Chondrocyte (in vitro differentiated cells): ENCODE results near the gene ADH7. TPM values are rescaled to one million over a fixed set of nuclear protein-coding genes. Genes with fewer than 3 reads are reported as not detected.

ENCODE experiments used
- DNase-seq: peaks from one replicate; pipeline ENCODE4 v3.0.0; 2021; ENCODE audit warnings: mixed read lengths, low spot score
- H3K27ac Mint-ChIP-seq: one replicate; pipeline ENCODE4 v1.8.0; 2021; ENCODE audit warnings: mild to moderate bottlenecking, moderate library complexity, mixed read lengths; ENCODE audit not compliant: unreplicated experiment
- H3K27me3 Mint-ChIP-seq: 2 replicates; pipeline ENCODE4 v1.8.0; 2021; ENCODE audit warnings: low read depth, mixed read lengths
- H3K36me3 Mint-ChIP-seq: 2 replicates; pipeline ENCODE4 v1.8.0; 2021; ENCODE audit warnings: low read depth, mixed read lengths
- H3K4me1 Mint-ChIP-seq: 2 replicates; pipeline ENCODE4 v1.8.0; 2021; ENCODE audit warnings: low read depth, mild to moderate bottlenecking, mixed read lengths
- H3K4me3 Mint-ChIP-seq: one replicate; pipeline ENCODE4 v1.8.0; 2021; ENCODE audit warnings: mild to moderate bottlenecking, moderate library complexity, mixed read lengths; ENCODE audit not compliant: unreplicated experiment
- H3K9me3 Mint-ChIP-seq: 2 replicates; pipeline ENCODE4 v1.8.0; 2021; ENCODE audit warnings: low read depth, mixed read lengths
- CTCF ChIP-seq: fragments of 200-600 bp; sonication (generic); IDR thresholded peaks from 2 replicates; pipeline ENCODE4 v1.5.0; 2021; ENCODE audit warnings: antibody characterized with exemption, mild to moderate bottlenecking, moderate library complexity
- total RNA-seq: library from RNA; stranded (reverse); gene quantifications from 3 replicates; pipeline ENCODE4 v1.2.1, GENCODE V29; 2021

The ADH7 gene
- total RNA-seq, 1 donor from 2014 or later, result not detected

- Mint-ChIP-seq H3K27me3 (no peaks in the 10 kb centered on the region), H3K4me1 (peaks cover 5% of the 10 kb centered on the region), H3K27ac (no peak overlapping the region), H3K36me3 (peaks cover 3% of the 10 kb centered on the region), H3K4me3 (no peak overlapping the region), H3K9me3 (peaks cover 17% of the 10 kb centered on the region)
- DNase-seq, result no peak
- no peak for TF ChIP-seq CTCF
Observed at GRCh38 chr4:99366491-99366890, 68.7 kb downstream of the ADH7 start.

- Mint-ChIP-seq H3K27me3 (no peaks in the 10 kb centered on the region), H3K36me3 (peaks cover 3% of the 10 kb centered on the region), H3K4me1 (peaks cover 8% of the 10 kb centered on the region), H3K9me3 (peaks cover 20% of the 10 kb centered on the region), H3K27ac (no peak overlapping the region), H3K4me3 (no peak overlapping the region)
- no peak for DNase-seq
- TF ChIP-seq CTCF, result no peak
Observed at GRCh38 chr4:99362768-99363167, 72.4 kb downstream of the ADH7 start.

Other genes with a start within 250 kb of the ADH7 start
- gene ADH6, start 216.1 kb downstream of the ADH7 start, total RNA-seq, result 0.19 TPM in 1 of 3 replicates, not detected in the others
- gene ADH1A, start 144.4 kb downstream of the ADH7 start, total RNA-seq, result not detected in 3 replicates
- 0.31 to 1.2 TPM (median 0.69 TPM) in 3 replicates for gene ADH1B, start 113.9 kb downstream of the ADH7 start, total RNA-seq
- not detected in 3 replicates for gene ADH1C, start 82.6 kb downstream of the ADH7 start, total RNA-seq
- not detected in 3 replicates for gene C4orf17, start 75.7 kb upstream of the ADH7 start, total RNA-seq
- gene TRMT10A, start 128.7 kb upstream of the ADH7 start, total RNA-seq, result 3.6 to 4.7 TPM (median 4.2 TPM) in 3 replicates
- gene MTTP, start 139.5 kb upstream of the ADH7 start, total RNA-seq, result not detected in 3 replicates
- gene C4orf54, start 222.5 kb upstream of the ADH7 start, total RNA-seq, result not detected in 3 replicates